GM23338 (cell line): ENCODE measurements around the gene LCE1F. TPM values are rescaled to one million over a fixed set of nuclear protein-coding genes. Genes with fewer than 3 reads are reported as not detected.

Experiments
- ATAC-seq: fragments of 200-7000 bp; cut with Tn5 transposase; 3 replicates; pipeline ENCODE4 v1.9.1; 2020
- DNase-seq: peaks from one replicate; pipeline ENCODE4 v3.0.0-alpha.2; 2015; ENCODE audit warnings: low spot score
- H2AFZ ChIP-seq: fragments of 200-600 bp; sonication (generic); 2 replicates; pipeline ENCODE4 v1.8.0; 2016; ENCODE audit warnings: antibody characterized with exemption, mild to moderate bottlenecking, moderate library complexity
- H3F3A ChIP-seq: fragments of 200-600 bp; sonication (generic); replicated peaks from 2 replicates; pipeline ENCODE4 v1.8.0; 2017; ENCODE audit warnings: antibody characterized with exemption, mixed run types, low read depth
- H3K27ac ChIP-seq: fragments of 200-600 bp; sonication (generic); 2 replicates; pipeline ENCODE4 v1.6.1; 2016; ENCODE audit warnings: low read depth
- H3K27me3 ChIP-seq: fragments of 200-600 bp; sonication (generic); 2 replicates; pipeline ENCODE4 v1.8.0; 2016; ENCODE audit warnings: mild to moderate bottlenecking, mixed run types, moderate library complexity; ENCODE audit not compliant: insufficient read depth
- H3K36me3 ChIP-seq: fragments of 200-600 bp; sonication (generic); 2 replicates; pipeline ENCODE4 v1.8.0; 2016; ENCODE audit warnings: mild to moderate bottlenecking; ENCODE audit not compliant: insufficient read depth
- H3K4me1 ChIP-seq: fragments of 200-600 bp; sonication (generic); 2 replicates; pipeline ENCODE4 v1.8.0; 2016; ENCODE audit warnings: mild to moderate bottlenecking, moderate library complexity; ENCODE audit not compliant: insufficient read depth
- H3K4me2 ChIP-seq: fragments of 200-600 bp; sonication (generic); 2 replicates; pipeline ENCODE4 v1.7.1; 2017; ENCODE audit warnings: mixed run types
- H3K4me3 ChIP-seq: fragments of 200-600 bp; sonication (generic); 2 replicates; pipeline ENCODE4 v1.6.1; 2016; ENCODE audit warnings: mixed run types
- H3K79me2 ChIP-seq: fragments of 200-600 bp; sonication (generic); replicated peaks from 2 replicates; pipeline ENCODE4 v1.8.0; 2017; ENCODE audit warnings: mild to moderate bottlenecking; ENCODE audit not compliant: insufficient read depth
- H3K9me2 ChIP-seq: fragments of 200-600 bp; sonication (generic); 2 replicates; pipeline ENCODE4 v1.8.0; 2017; ENCODE audit not compliant: insufficient read depth
- H4K20me1 ChIP-seq: fragments of 200-600 bp; sonication (generic); replicated peaks from 2 replicates; pipeline ENCODE4 v1.8.0; 2017; ENCODE audit warnings: mild to moderate bottlenecking; ENCODE audit not compliant: insufficient read depth
- H3K27ac Mint-ChIP-seq: 2 replicates; pipeline ENCODE4 v1.8.0; 2020; ENCODE audit warnings: inconsistent platforms, mild to moderate bottlenecking, moderate library complexity, mixed read lengths
- H3K27me3 Mint-ChIP-seq: 3 replicates; pipeline ENCODE4 v1.8.0; 2022; ENCODE audit warnings: low read depth, mild to moderate bottlenecking, moderate library complexity, mixed read lengths, inconsistent platforms; ENCODE audit not compliant: insufficient read depth, poor library complexity
- H3K36me3 Mint-ChIP-seq: 3 replicates; pipeline ENCODE4 v1.8.0; 2021; ENCODE audit warnings: low read depth, mild to moderate bottlenecking, inconsistent platforms, moderate library complexity, mixed read lengths
- H3K4me1 Mint-ChIP-seq: 3 replicates; pipeline ENCODE4 v1.8.0; 2020; ENCODE audit warnings: mild to moderate bottlenecking, inconsistent platforms, mixed read lengths
- H3K4me3 Mint-ChIP-seq: 3 replicates; pipeline ENCODE4 v1.8.0; 2021; ENCODE audit warnings: moderate library complexity, mild to moderate bottlenecking, inconsistent platforms, mixed read lengths
- H3K9me3 Mint-ChIP-seq: 3 replicates; pipeline ENCODE4 v1.8.0; 2020; ENCODE audit warnings: moderate library complexity, mild to moderate bottlenecking, inconsistent platforms, mixed read lengths
- CREB1 ChIP-seq: fragments of 250-450 bp; sonication (Bioruptor Pico); IDR thresholded peaks from 2 replicates; pipeline ENCODE4 v1.5.0; 2020; ENCODE audit warnings: low read depth, mild to moderate bottlenecking, moderate library complexity
- EZH2 ChIP-seq: fragments of 200-600 bp; sonication (generic); IDR thresholded peaks from one replicate; pipeline ENCODE4 v1.8.0; 2017; ENCODE audit warnings: antibody characterized with exemption, mild to moderate bottlenecking, low read depth; ENCODE audit not compliant: unreplicated experiment
- EZH2phosphoT487 ChIP-seq: fragments of 200-600 bp; sonication (generic); IDR thresholded peaks from one replicate; pipeline ENCODE4 v1.8.1; 2018; ENCODE audit warnings: antibody characterized with exemption; ENCODE audit not compliant: unreplicated experiment
- JUNB ChIP-seq: IDR thresholded peaks from one replicate; pipeline ENCODE4 v1.6.1; 2016; ENCODE audit warnings: antibody characterized with exemption; ENCODE audit not compliant: unreplicated experiment
- NANOG ChIP-seq: IDR thresholded peaks from 2 replicates; pipeline ENCODE4 v1.6.1; 2016; ENCODE audit warnings: antibody characterized with exemption, borderline replicate concordance
- POLR2AphosphoS5 ChIP-seq: IDR thresholded peaks from 2 replicates; pipeline ENCODE4 v1.6.1; 2016; ENCODE audit warnings: antibody characterized with exemption, low read depth
- STAT1 ChIP-seq: IDR thresholded peaks from one replicate; pipeline ENCODE4 v1.6.1; 2016; ENCODE audit warnings: antibody characterized with exemption; ENCODE audit not compliant: unreplicated experiment
- ZNF114 ChIP-seq: fragments of 250-450 bp; sonication (Bioruptor Pico); IDR thresholded peaks from 2 replicates; pipeline ENCODE4 v1.5.0; 2020; ENCODE audit warnings: mild to moderate bottlenecking, moderate library complexity
- ZNF331 ChIP-seq: fragments of 250-450 bp; sonication (Bioruptor Pico); IDR thresholded peaks from 2 replicates; pipeline ENCODE4 v1.5.0; 2020; ENCODE audit warnings: low read depth, mild to moderate bottlenecking, moderate library complexity
- polyA plus RNA-seq: library from polyadenylated mRNA; unstranded; fragments of >200 nt; fragmentation: Nextera tagmentation; extraction: Ambion mirVana; gene quantifications from 2 replicates; pipeline ENCODE4 v1.2.1, GENCODE V29; 2016
- total RNA-seq: library from RNA; depleted of rRNA; stranded (reverse); fragments of >200 nt; shearing (Covaris generic); gene quantifications from 2 replicates; pipeline ENCODE4 v1.2.3, GENCODE V29; 2014
- TF ChIP-seq, protein P1 (sequence below), 2 experiments: fragments of 200-600 bp in 1 of 2; sonication (generic) in 1 of 2; conservative IDR thresholded peaks; 2 replicates each; pipeline versions ENCODE4 v1.5.1 to v1.6.1; 2016 to 2017; ENCODE audit warnings: antibody characterized with exemption in 2 of 2, low read depth in 2 of 2, mild to moderate bottlenecking in 2 of 2, moderate library complexity in 1 of 2
- TF ChIP-seq, protein P2 (sequence below): IDR thresholded peaks from 2 replicates; pipeline ENCODE4 v1.6.1; 2016; ENCODE audit warnings: antibody characterized with exemption
- TF ChIP-seq, protein P3 (sequence below): IDR thresholded peaks from one replicate; pipeline ENCODE4 v1.6.1; 2018; ENCODE audit warnings: antibody characterized with exemption; ENCODE audit not compliant: unreplicated experiment

LCE1F gene
- total and polyA plus RNA-seq, 2 experiments from 2014 or later, result not detected

DNA sequence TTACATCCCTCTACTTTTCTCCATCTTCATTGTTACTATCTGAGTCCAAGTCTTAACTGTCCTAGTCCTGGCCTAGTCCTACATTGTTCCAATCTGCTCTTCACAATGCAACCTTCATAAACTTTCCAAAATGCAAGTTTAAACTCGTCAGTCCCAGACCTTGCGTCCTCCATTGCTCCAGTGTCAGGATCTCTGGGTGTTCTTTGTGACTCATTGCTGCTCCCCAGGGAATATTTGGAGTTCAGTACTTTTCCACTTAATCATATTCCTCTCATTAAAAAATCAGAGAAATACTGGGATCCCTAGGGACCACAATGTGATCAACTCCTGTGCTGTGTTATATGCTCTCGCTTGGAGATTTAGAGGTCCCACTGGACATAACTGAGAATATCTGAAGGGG lies 35.1 kb upstream of the LCE1F start (continued):
- TF ChIP-seq, protein P1, sequence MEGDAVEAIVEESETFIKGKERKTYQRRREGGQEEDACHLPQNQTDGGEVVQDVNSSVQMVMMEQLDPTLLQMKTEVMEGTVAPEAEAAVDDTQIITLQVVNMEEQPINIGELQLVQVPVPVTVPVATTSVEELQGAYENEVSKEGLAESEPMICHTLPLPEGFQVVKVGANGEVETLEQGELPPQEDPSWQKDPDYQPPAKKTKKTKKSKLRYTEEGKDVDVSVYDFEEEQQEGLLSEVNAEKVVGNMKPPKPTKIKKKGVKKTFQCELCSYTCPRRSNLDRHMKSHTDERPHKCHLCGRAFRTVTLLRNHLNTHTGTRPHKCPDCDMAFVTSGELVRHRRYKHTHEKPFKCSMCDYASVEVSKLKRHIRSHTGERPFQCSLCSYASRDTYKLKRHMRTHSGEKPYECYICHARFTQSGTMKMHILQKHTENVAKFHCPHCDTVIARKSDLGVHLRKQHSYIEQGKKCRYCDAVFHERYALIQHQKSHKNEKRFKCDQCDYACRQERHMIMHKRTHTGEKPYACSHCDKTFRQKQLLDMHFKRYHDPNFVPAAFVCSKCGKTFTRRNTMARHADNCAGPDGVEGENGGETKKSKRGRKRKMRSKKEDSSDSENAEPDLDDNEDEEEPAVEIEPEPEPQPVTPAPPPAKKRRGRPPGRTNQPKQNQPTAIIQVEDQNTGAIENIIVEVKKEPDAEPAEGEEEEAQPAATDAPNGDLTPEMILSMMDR (conservative IDR thresholded peaks at IDR 0.05; ENCODE audit: low read depth in 2 of 2), result no peak
- TF ChIP-seq CREB1 (CRISPR knock-in tag), result no peak
- TF ChIP-seq, protein P2, sequence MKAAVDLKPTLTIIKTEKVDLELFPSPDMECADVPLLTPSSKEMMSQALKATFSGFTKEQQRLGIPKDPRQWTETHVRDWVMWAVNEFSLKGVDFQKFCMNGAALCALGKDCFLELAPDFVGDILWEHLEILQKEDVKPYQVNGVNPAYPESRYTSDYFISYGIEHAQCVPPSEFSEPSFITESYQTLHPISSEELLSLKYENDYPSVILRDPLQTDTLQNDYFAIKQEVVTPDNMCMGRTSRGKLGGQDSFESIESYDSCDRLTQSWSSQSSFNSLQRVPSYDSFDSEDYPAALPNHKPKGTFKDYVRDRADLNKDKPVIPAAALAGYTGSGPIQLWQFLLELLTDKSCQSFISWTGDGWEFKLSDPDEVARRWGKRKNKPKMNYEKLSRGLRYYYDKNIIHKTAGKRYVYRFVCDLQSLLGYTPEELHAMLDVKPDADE, result no peak
- no peak for TF ChIP-seq STAT1
- TF ChIP-seq EZH2phosphoT487, result no peak
- TF ChIP-seq EZH2, result no peak
- TF ChIP-seq, protein P3, sequence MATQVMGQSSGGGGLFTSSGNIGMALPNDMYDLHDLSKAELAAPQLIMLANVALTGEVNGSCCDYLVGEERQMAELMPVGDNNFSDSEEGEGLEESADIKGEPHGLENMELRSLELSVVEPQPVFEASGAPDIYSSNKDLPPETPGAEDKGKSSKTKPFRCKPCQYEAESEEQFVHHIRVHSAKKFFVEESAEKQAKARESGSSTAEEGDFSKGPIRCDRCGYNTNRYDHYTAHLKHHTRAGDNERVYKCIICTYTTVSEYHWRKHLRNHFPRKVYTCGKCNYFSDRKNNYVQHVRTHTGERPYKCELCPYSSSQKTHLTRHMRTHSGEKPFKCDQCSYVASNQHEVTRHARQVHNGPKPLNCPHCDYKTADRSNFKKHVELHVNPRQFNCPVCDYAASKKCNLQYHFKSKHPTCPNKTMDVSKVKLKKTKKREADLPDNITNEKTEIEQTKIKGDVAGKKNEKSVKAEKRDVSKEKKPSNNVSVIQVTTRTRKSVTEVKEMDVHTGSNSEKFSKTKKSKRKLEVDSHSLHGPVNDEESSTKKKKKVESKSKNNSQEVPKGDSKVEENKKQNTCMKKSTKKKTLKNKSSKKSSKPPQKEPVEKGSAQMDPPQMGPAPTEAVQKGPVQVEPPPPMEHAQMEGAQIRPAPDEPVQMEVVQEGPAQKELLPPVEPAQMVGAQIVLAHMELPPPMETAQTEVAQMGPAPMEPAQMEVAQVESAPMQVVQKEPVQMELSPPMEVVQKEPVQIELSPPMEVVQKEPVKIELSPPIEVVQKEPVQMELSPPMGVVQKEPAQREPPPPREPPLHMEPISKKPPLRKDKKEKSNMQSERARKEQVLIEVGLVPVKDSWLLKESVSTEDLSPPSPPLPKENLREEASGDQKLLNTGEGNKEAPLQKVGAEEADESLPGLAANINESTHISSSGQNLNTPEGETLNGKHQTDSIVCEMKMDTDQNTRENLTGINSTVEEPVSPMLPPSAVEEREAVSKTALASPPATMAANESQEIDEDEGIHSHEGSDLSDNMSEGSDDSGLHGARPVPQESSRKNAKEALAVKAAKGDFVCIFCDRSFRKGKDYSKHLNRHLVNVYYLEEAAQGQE, result no peak
- no peak for TF ChIP-seq POLR2AphosphoS5
- TF ChIP-seq ZNF114, result no peak
- TF ChIP-seq JUNB, result no peak

DNA sequence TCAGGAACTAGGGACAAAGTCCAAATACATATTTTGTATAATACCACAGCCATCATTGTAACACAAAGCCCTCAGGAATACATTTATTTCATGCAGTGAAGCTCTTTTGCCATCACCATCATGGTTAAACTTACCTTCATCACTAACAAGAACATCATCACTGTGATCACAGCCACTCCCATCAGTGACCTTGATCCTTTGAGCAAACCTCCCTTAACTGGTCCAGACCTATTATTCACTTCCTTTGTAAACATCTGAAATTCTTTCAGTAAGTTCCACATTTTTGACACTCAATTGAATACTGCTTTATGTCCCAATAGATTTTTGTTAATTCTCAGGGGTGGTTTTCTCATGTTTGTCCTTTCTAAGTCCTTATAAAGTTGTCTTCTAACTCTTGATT lies 33.3 kb upstream of the LCE1F start:
- DNase-seq (no peak), ATAC-seq (no peak)
- Mint-ChIP-seq H3K27ac (no peak overlapping the region), H3K4me3 (no peak overlapping the region), H3K27me3 (peaks cover 6% of the 10 kb centered on the region), H3K9me3 (no peaks in the 10 kb centered on the region; the same call in 2 of the 3 replicates), H3K36me3 (no peaks in the 10 kb centered on the region), H3K4me1 (peaks cover 7% of the 10 kb centered on the region)
- Histone ChIP-seq H3K36me3 (no peaks in the 10 kb centered on the region), H3K79me2 (no peaks in the 10 kb centered on the region), H3K9me2 (peaks cover 15% of the 10 kb centered on the region), H3F3A (no peaks in the 10 kb centered on the region), H3K4me1 (peaks cover 12% of the 10 kb centered on the region), H3K4me3 (no peak overlapping the region), H3K4me2 (no peak overlapping the region), H2AFZ (no peak overlapping the region), H4K20me1 (no peaks in the 10 kb centered on the region), H3K27ac (no peak overlapping the region), H3K27me3 (no peaks in the 10 kb centered on the region)
- TF ChIP-seq NANOG, result no peak
- TF ChIP-seq JUNB, result no peak
- TF ChIP-seq, protein P1 (conservative IDR thresholded peaks at IDR 0.05; ENCODE audit: low read depth in 2 of 2), result no peak
- TF ChIP-seq, protein P3, result no peak
- TF ChIP-seq EZH2, result no peak
- TF ChIP-seq, protein P2, result no peak
- no peak for TF ChIP-seq STAT1
- no peak for TF ChIP-seq CREB1 (CRISPR knock-in tag)
- TF ChIP-seq ZNF331, result no peak
- TF ChIP-seq EZH2phosphoT487, result no peak
- no peak for TF ChIP-seq POLR2AphosphoS5
- no peak for TF ChIP-seq ZNF114
